GM19395 (cell line): ENCODE results near the gene KLHL12.

Experiments used
- ATAC-seq: cut with Tn5 transposase; IDR thresholded peaks from one replicate; pipeline ENCODE4 v1.9.1; 2021; ENCODE audit warnings: mild to moderate bottlenecking, moderate library complexity; ENCODE audit not compliant: unreplicated experiment

Gene KLHL12

DNA sequence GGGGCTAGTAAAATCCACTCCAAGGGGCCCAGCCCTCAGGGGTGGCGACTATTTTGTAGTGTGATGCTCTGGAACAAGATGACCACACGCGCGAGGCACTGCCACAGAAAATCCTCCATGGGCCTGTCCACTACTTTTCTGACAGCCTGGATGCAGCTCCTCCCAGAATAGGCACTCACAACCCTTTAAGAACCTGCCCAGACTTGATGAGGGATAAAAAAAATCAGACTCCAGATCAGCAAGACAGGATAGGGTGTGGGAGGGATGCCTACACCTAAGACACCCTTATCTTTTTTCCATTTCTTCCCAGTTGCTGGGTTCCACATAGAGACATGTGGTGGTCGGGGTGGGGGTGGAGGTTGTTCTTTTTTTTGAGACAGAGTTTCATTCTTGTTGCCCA, 82.8 kb downstream of the KLHL12 start:
- no peak for ATAC-seq

DNA sequence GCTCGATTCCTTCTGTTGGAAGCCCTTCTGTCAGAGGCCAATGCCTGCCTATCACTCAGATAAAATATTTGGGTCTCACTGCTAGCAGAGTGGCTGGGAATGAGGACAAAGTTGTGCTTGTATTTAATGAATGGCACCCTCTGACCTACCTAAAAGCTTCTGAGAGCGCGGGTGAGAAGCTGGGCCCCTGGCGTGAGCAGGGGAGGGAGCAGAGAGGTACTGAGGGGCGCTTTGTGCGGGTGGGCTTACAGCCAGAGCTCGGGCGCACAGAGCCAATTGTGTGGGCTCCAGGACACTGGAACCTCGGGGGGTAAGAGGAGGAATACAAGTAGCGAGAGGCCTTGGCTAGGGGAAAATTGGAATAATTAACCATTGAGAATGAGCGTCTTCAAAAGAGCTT, 84.0 kb downstream of the KLHL12 start:
- no peak for ATAC-seq
